ENCODE data around the gene HRH1. TPM values are rescaled to one million over a fixed set of nuclear protein-coding genes. Genes with fewer than 3 reads are reported as not detected.
A peak's percentile ranks its signal among the peaks of the same experiment; 100 is the strongest.

HRH1 gene
- polyA plus RNA-seq, 3 donors: 0.08 to 0.24 TPM; not detected in 1

- peaks cover 80% of the 10 kb centered on the region for H3K79me2 ChIP-seq (ENCODE audit: insufficient read depth, low read length)
- Mint-ChIP-seq H3K9me3 (peaks cover 0 to 11% (median 4%) of the 10 kb centered on the region in 7 donors), H3K36me3 (peaks cover 32 to 49% of the 10 kb centered on the region in 2 donors), H3K27ac (peak overlapping the region; percentile 98 to 100 (median 99)), H3K27me3 (ENCODE audit: low read depth in 3 of 3) (peaks cover 0 to 7% (median 0%) of the 10 kb centered on the region in 3 donors), H3K4me3 (peak overlapping the region; percentile 85 to 89), H3K4me1 (peaks cover 63% of the 10 kb centered on the region)
- H3K9ac ChIP-seq (ENCODE audit: insufficient read depth, low read length, poor library complexity, severe bottlenecking): peak overlapping the region; percentile 97
- no peak for TF ChIP-seq CTCF (IDR thresholded peaks at IDR 0.05)
- peak in 2 of 3 donors; percentile 64 to 70 for DNase-seq
- no peaks in the 10 kb centered on the region for H3K9me3 ChIP-seq (replicated peaks in 1 of 2; ENCODE audit: control insufficient read depth in 1 of 2, insufficient read depth in 1 of 2, low read length in 2 of 2)
- peaks cover 62 to 72% of the 10 kb centered on the region in 2 donors for H3K4me1 ChIP-seq (ENCODE audit: control insufficient read depth in 1 of 2, insufficient read depth in 2 of 2, low read length in 2 of 2)
- peak overlapping the region; percentile 84 for H3K4me2 ChIP-seq (replicated peaks; ENCODE audit: extremely low read depth, low read length, poor library complexity, severe bottlenecking)
- intact Hi-C loops (cut with micrococcal nuclease): loop anchor here (1.0 to 5.0 kb wide), 3 partner anchors 14 to 47 kb away; no protein-coding TSS in a partner anchor
- peak overlapping the region; percentile 28 to 94 (median 37) for H3K4me3 ChIP-seq (replicated peaks in 1 of 3; ENCODE audit: low read depth in 2 of 3, low read length in 3 of 3)
- H3K27ac ChIP-seq (ENCODE audit: low read depth in 1 of 2, low read length in 2 of 2): peak overlapping the region; percentile 98 to 100
- H3K36me3 ChIP-seq (replicated peaks in 1 of 2; ENCODE audit: control insufficient read depth in 1 of 2, insufficient read depth in 2 of 2, low read length in 2 of 2): peaks cover 4 to 14% of the 10 kb centered on the region in 2 donors
- no peak overlapping the region for H2AFZ ChIP-seq (ENCODE audit: insufficient read depth, low read depth, low read length, poor library complexity, severe bottlenecking)
- WGBS (ENCODE audit: insufficient coverage): 80% methylated on average over 1 of the region's 6 CpGs
- no peaks in the 10 kb centered on the region for H3K27me3 ChIP-seq (ENCODE audit: control insufficient read depth in 2 of 2, insufficient read depth in 2 of 2, low read length in 2 of 2)
- peaks cover 30% of the 10 kb centered on the region for H4K20me1 ChIP-seq (ENCODE audit: insufficient read depth, low read length)
Measured at GRCh38 chr3:11274566-11275142, 120.4 kb downstream of the HRH1 start.

- H3K27ac ChIP-seq (ENCODE audit: low read depth in 1 of 2, low read length in 2 of 2): peak overlapping the region; percentile 37 to 100
- peaks cover 69 to 84% of the 10 kb centered on the region in 2 donors for H3K4me1 ChIP-seq (ENCODE audit: control insufficient read depth in 1 of 2, insufficient read depth in 2 of 2, low read length in 2 of 2)
- no peak for TF ChIP-seq CTCF (IDR thresholded peaks at IDR 0.05)
- Mint-ChIP-seq H3K27ac (peak overlapping the region; percentile 86 to 99 (median 98)), H3K9me3 (peaks cover 0 to 11% (median 4%) of the 10 kb centered on the region in 7 donors), H3K27me3 (ENCODE audit: low read depth in 3 of 3) (peaks cover 0 to 5% (median 0%) of the 10 kb centered on the region in 3 donors), H3K4me3 (peak overlapping the region in 1 of 2 donors; percentile 54), H3K4me1 (peaks cover 67% of the 10 kb centered on the region), H3K36me3 (peaks cover 41 to 62% of the 10 kb centered on the region in 2 donors)
- H3K36me3 ChIP-seq (replicated peaks in 1 of 2; ENCODE audit: control insufficient read depth in 1 of 2, insufficient read depth in 2 of 2, low read length in 2 of 2): peaks cover 9 to 26% of the 10 kb centered on the region in 2 donors
- WGBS (ENCODE audit: insufficient coverage): no CpG with 5 or more reads among the region's 2 CpGs
- H3K9me3 ChIP-seq (replicated peaks in 1 of 2; ENCODE audit: control insufficient read depth in 1 of 2, insufficient read depth in 1 of 2, low read length in 2 of 2): no peaks in the 10 kb centered on the region
- peaks cover 38% of the 10 kb centered on the region for H4K20me1 ChIP-seq (ENCODE audit: insufficient read depth, low read length)
- peaks cover 93% of the 10 kb centered on the region for H3K79me2 ChIP-seq (ENCODE audit: insufficient read depth, low read length)
- H3K27me3 ChIP-seq (ENCODE audit: control insufficient read depth in 2 of 2, insufficient read depth in 2 of 2, low read length in 2 of 2): no peaks in the 10 kb centered on the region
- no peak overlapping the region for H2AFZ ChIP-seq (ENCODE audit: insufficient read depth, low read depth, low read length, poor library complexity, severe bottlenecking)
- H3K9ac ChIP-seq (ENCODE audit: insufficient read depth, low read length, poor library complexity, severe bottlenecking): no peak overlapping the region
- peak overlapping the region; percentile 84 for H3K4me2 ChIP-seq (replicated peaks; ENCODE audit: extremely low read depth, low read length, poor library complexity, severe bottlenecking)
- intact Hi-C loops (cut with micrococcal nuclease): loop anchor here in 1 of 2 donors (2.0 kb wide), 1 partner anchor 13 kb away; no protein-coding TSS in a partner anchor
- DNase-seq: peak in 2 of 3 donors; percentile 40 to 44
- H3K4me3 ChIP-seq (replicated peaks in 1 of 3; ENCODE audit: low read depth in 2 of 3, low read length in 3 of 3): peak overlapping the region in 1 of 3 experiments; percentile 94
Measured at GRCh38 chr3:11275926-11276325, 121.6 kb downstream of the HRH1 start.

Data from CD14-positive monocyte (primary cell).